Hepatocyte (in vitro differentiated cells): Measurements from ENCODE around the gene PDE11A. TPM values are rescaled to one million over a fixed set of nuclear protein-coding genes. Genes with fewer than 3 reads are reported as not detected.
A peak's percentile ranks its signal among the peaks of the same experiment; 100 is the strongest.

ENCODE experiments used
- DNase-seq: peaks from one replicate; pipeline ENCODE4 v3.0.0-alpha.2; 2016; ENCODE audit warnings: low spot score
- H2AFZ ChIP-seq: fragments of 200-600 bp; sonication (generic); 2 replicates; pipeline ENCODE4 v1.6.0; 2016; ENCODE audit warnings: antibody characterized with exemption, mild to moderate bottlenecking
- H3K27ac ChIP-seq: fragments of 200-600 bp; sonication (generic); 2 replicates; pipeline ENCODE4 v1.5.1; 2016; ENCODE audit warnings: mild to moderate bottlenecking
- H3K27me3 ChIP-seq: fragments of 200-600 bp; sonication (generic); 2 replicates; pipeline ENCODE4 v1.6.1; 2016
- H3K36me3 ChIP-seq: fragments of 200-600 bp; sonication (generic); replicated peaks from 2 replicates; pipeline ENCODE4 v1.5.1; 2016; ENCODE audit warnings: low read depth; ENCODE audit not compliant: insufficient read depth
- H3K4me1 ChIP-seq: fragments of 200-600 bp; sonication (generic); 2 replicates; pipeline ENCODE4 v1.5.1; 2016; ENCODE audit warnings: mild to moderate bottlenecking, moderate library complexity; ENCODE audit not compliant: insufficient read depth
- H3K4me2 ChIP-seq: fragments of 200-600 bp; sonication (generic); 2 replicates; pipeline ENCODE4 v1.6.0; 2016
- H3K4me3 ChIP-seq: fragments of 200-600 bp; sonication (generic); 2 replicates; pipeline ENCODE4 v1.5.1; 2016; ENCODE audit warnings: mild to moderate bottlenecking
- H3K79me2 ChIP-seq: fragments of 200-600 bp; sonication (generic); 2 replicates; pipeline ENCODE4 v1.6.0; 2017; ENCODE audit warnings: mild to moderate bottlenecking
- H3K9me2 ChIP-seq: fragments of 200-600 bp; sonication (generic); replicated peaks from 2 replicates; pipeline ENCODE4 v1.6.0; 2017; ENCODE audit warnings: mild to moderate bottlenecking; ENCODE audit not compliant: insufficient read depth
- H3K9me3 ChIP-seq: fragments of 200-600 bp; sonication (generic); 2 replicates; pipeline ENCODE4 v1.5.1; 2016; ENCODE audit warnings: low read depth, mild to moderate bottlenecking
- H4K20me1 ChIP-seq: fragments of 200-600 bp; sonication (generic); 2 replicates; pipeline ENCODE4 v1.6.0; 2016; ENCODE audit warnings: mild to moderate bottlenecking; ENCODE audit not compliant: insufficient read depth, poor library complexity, severe bottlenecking
- EZH2 ChIP-seq: fragments of 200-600 bp; sonication (generic); IDR thresholded peaks from 2 replicates; pipeline ENCODE4 v1.6.1; 2016; ENCODE audit warnings: antibody characterized with exemption, mild to moderate bottlenecking, borderline replicate concordance
- EZH2phosphoT487 ChIP-seq: fragments of 200-600 bp; sonication (generic); IDR thresholded peaks from one replicate; pipeline ENCODE4 v1.6.1; 2018; ENCODE audit warnings: antibody characterized with exemption, mild to moderate bottlenecking, low read depth, moderate library complexity; ENCODE audit not compliant: unreplicated experiment, severe bottlenecking
- WGBS: methylation state at CpG from one replicate; pipeline ENCODE4 v1.1.6; 2016; ENCODE audit warnings: low lambda C conversion rate; ENCODE audit errors: missing lambda C conversion rate; 5-methylcytosine and 5-hydroxymethylcytosine counted together
- polyA plus RNA-seq: library from polyadenylated mRNA; unstranded; fragments of >200 nt; fragmentation: Nextera tagmentation; extraction: Ambion mirVana; gene quantifications from 2 replicates; pipeline ENCODE4 v1.2.1, GENCODE V29; 2016
- total RNA-seq: library from RNA; depleted of rRNA; stranded (reverse); fragments of >200 nt; gene quantifications from 2 replicates; pipeline ENCODE4 v1.2.3, GENCODE V29; 2014
- TF ChIP-seq, protein P1 (sequence below): fragments of 200-600 bp; sonication (generic); IDR thresholded peaks from 2 replicates; pipeline ENCODE4 v1.5.1; 2016; ENCODE audit warnings: antibody characterized with exemption, mild to moderate bottlenecking; ENCODE audit not compliant: poor library complexity

Gene PDE11A
- total and polyA plus RNA-seq, 2 experiments from 2014 or later: 0.71 to 1.9 TPM

GRCh38 chr2:177633910-177634294, 438.7 kb downstream of the PDE11A start:
- no peaks in the 10 kb centered on the region for H3K79me2 ChIP-seq
- peak overlapping the region; percentile 46 for H3K27ac ChIP-seq
- no peaks in the 10 kb centered on the region for H4K20me1 ChIP-seq
- no peaks in the 10 kb centered on the region for H3K4me1 ChIP-seq
- H3K4me3 ChIP-seq: no peak overlapping the region
- no peaks in the 10 kb centered on the region for H3K9me3 ChIP-seq
- no peaks in the 10 kb centered on the region for H3K36me3 ChIP-seq
- TF ChIP-seq EZH2 (no peak), EZH2phosphoT487 (no peak)
- TF ChIP-seq, protein P1, sequence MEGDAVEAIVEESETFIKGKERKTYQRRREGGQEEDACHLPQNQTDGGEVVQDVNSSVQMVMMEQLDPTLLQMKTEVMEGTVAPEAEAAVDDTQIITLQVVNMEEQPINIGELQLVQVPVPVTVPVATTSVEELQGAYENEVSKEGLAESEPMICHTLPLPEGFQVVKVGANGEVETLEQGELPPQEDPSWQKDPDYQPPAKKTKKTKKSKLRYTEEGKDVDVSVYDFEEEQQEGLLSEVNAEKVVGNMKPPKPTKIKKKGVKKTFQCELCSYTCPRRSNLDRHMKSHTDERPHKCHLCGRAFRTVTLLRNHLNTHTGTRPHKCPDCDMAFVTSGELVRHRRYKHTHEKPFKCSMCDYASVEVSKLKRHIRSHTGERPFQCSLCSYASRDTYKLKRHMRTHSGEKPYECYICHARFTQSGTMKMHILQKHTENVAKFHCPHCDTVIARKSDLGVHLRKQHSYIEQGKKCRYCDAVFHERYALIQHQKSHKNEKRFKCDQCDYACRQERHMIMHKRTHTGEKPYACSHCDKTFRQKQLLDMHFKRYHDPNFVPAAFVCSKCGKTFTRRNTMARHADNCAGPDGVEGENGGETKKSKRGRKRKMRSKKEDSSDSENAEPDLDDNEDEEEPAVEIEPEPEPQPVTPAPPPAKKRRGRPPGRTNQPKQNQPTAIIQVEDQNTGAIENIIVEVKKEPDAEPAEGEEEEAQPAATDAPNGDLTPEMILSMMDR: no peak
- DNase-seq: no peak
- H3K27me3 ChIP-seq: no peaks in the 10 kb centered on the region
- peak overlapping the region; percentile 57 for H3K4me2 ChIP-seq
- 83% methylated on average over 1 of the region's 1 CpG for WGBS
- H2AFZ ChIP-seq: peak overlapping the region; percentile 5
- H3K9me2 ChIP-seq: no peaks in the 10 kb centered on the region

DNA sequence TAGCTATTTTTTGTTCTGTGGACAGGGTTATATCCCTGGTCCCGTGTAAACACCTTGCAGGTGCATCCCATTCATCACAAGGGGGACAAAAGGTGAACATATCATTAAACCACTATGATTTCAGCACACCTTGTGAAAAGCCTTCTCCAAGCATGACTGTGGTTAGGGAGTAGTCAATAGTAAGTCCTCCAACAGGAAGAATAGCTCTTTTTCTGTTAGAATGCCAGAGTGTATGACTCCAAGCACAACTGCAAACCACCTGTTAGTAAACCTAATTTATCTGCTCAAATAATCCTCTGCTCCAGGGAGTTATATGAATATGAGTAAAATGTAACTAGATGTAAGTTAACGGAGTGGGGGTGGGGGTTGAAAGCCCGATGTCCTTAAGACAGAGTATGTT, 439.5 kb downstream of the PDE11A start:
- Histone ChIP-seq H3K4me2 (no peak overlapping the region), H3K79me2 (no peaks in the 10 kb centered on the region), H3K4me1 (no peaks in the 10 kb centered on the region), H4K20me1 (no peaks in the 10 kb centered on the region), H2AFZ (no peak overlapping the region), H3K4me3 (no peak overlapping the region), H3K36me3 (no peaks in the 10 kb centered on the region), H3K27me3 (no peaks in the 10 kb centered on the region), H3K9me2 (no peaks in the 10 kb centered on the region), H3K27ac (no peak overlapping the region), H3K9me3 (no peaks in the 10 kb centered on the region)
- TF ChIP-seq EZH2phosphoT487: no peak
- TF ChIP-seq EZH2: no peak
- TF ChIP-seq, protein P1: no peak
- 67% methylated on average over 3 of the region's 3 CpGs for WGBS
- no peak for DNase-seq

DNA sequence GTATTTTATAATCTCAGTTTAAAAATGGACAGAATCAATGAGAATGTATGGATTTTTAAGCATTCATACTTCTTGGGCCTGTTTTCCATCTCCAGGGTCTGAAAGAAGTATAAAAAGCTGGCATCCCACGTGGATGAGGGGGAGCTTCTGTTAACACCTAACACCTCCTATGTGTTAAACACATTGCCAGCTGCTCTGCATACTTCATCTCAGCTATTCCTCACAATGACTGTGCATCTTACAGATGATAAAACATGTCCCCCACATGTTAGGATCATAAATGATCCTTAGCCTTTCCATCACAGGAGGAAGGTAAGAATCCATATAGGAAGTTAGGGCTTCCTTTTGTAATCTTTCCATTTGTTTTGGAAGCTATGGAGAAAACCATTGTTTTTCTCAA, 440.9 kb downstream of the PDE11A start:
- H3K36me3 ChIP-seq: no peaks in the 10 kb centered on the region
- DNase-seq: no peak
- no peaks in the 10 kb centered on the region for H3K9me3 ChIP-seq
- H3K79me2 ChIP-seq: no peaks in the 10 kb centered on the region
- no peaks in the 10 kb centered on the region for H3K27me3 ChIP-seq
- WGBS: 57% methylated on average over 1 of the region's 1 CpG
- no peak overlapping the region for H2AFZ ChIP-seq
- no peaks in the 10 kb centered on the region for H3K4me1 ChIP-seq
- H4K20me1 ChIP-seq: no peaks in the 10 kb centered on the region
- H3K4me3 ChIP-seq: no peak overlapping the region
- no peak overlapping the region for H3K27ac ChIP-seq
- H3K9me2 ChIP-seq: no peaks in the 10 kb centered on the region
- TF ChIP-seq EZH2 (no peak), EZH2phosphoT487 (no peak)
- TF ChIP-seq, protein P1: no peak
- H3K4me2 ChIP-seq: no peak overlapping the region

GRCh38 chr2:177629357-177630024, 443.1 kb downstream of the PDE11A start:
- H3K4me2 ChIP-seq: no peak overlapping the region
- H4K20me1 ChIP-seq: no peaks in the 10 kb centered on the region
- H3K27ac ChIP-seq: no peak overlapping the region
- H3K79me2 ChIP-seq: no peaks in the 10 kb centered on the region
- no peaks in the 10 kb centered on the region for H3K36me3 ChIP-seq
- no peaks in the 10 kb centered on the region for H3K9me3 ChIP-seq
- no peaks in the 10 kb centered on the region for H3K4me1 ChIP-seq
- WGBS: 81% methylated on average over 4 of the region's 4 CpGs
- no peak overlapping the region for H3K4me3 ChIP-seq
- no peaks in the 10 kb centered on the region for H3K9me2 ChIP-seq
- no peak for DNase-seq
- no peak for TF ChIP-seq EZH2phosphoT487
- TF ChIP-seq EZH2: no peak
- TF ChIP-seq, protein P1: no peak
- no peak overlapping the region for H2AFZ ChIP-seq
- H3K27me3 ChIP-seq: no peaks in the 10 kb centered on the region
